Fibroblast of lung (primary cell): ENCODE results near the gene VPS11.

Source experiments
- CTCF ChIP-seq, 2 donors: IDR thresholded peaks in 1 of 2; conservative IDR thresholded peaks in 1 of 2; 1 replicate in 1 of 2; 2 replicates in 1 of 2; pipeline ENCODE4 v1.5.1; 2011 to 2012; ENCODE audit warnings: low read length in 2 of 2, control low read depth in 1 of 2, inconsistent platforms in 1 of 2, low read depth in 1 of 2, mild to moderate bottlenecking in 1 of 2
- EZH2 ChIP-seq: IDR thresholded peaks from 2 replicates; pipeline ENCODE4 v1.5.1; 2012; ENCODE audit warnings: low read length, control low read depth, mild to moderate bottlenecking; ENCODE audit errors: missing control alignments

GRCh38 chr11:119025541-119025940 is 42.1 kb upstream of the VPS11 start:
- TF ChIP-seq CTCF (conservative IDR thresholded peaks at IDR 0.05 in 1 of 2, IDR thresholded peaks at IDR 0.05 in 1 of 2; ENCODE audit: low read depth in 1 of 2, low read length in 2 of 2) (no peak), EZH2 (no peak)
